B cell (primary cell): ENCODE data around the gene ORMDL3.

Experiments used
- EZH2 ChIP-seq: IDR thresholded peaks from 2 replicates; pipeline ENCODE4 v1.6.1; 2012; ENCODE audit warnings: borderline replicate concordance, low read depth, mild to moderate bottlenecking, moderate library complexity, low read length; ENCODE audit not compliant: insufficient read depth, poor library complexity, severe bottlenecking
- TF ChIP-seq, protein P1 (sequence below): fragments of 200-600 bp; IDR thresholded peaks from one replicate; pipeline ENCODE4 v1.8.0; 2022; ENCODE audit warnings: antibody characterized with exemption, mild to moderate bottlenecking

DNA sequence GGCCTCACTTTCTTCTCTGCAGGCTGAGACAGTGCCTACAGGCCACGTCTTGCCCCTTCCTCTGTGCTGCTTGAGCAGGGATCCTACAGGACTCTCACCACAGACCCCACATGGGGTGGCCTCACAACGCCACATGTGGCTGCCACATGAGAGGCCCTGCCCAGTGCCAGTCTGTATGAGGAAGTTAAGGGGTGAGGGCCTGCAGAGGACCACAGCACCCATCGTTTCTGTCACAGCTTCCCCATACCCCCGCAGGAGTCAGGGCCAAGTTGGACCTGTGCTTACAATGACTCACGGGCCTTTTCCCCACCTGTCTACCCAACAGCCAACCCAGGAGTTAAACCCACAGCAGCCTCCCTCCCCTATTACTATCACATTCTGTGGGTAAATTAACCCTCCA lies 6.1 kb downstream of the ORMDL3 start:
- TF ChIP-seq EZH2, result no peak
- TF ChIP-seq, protein P1, sequence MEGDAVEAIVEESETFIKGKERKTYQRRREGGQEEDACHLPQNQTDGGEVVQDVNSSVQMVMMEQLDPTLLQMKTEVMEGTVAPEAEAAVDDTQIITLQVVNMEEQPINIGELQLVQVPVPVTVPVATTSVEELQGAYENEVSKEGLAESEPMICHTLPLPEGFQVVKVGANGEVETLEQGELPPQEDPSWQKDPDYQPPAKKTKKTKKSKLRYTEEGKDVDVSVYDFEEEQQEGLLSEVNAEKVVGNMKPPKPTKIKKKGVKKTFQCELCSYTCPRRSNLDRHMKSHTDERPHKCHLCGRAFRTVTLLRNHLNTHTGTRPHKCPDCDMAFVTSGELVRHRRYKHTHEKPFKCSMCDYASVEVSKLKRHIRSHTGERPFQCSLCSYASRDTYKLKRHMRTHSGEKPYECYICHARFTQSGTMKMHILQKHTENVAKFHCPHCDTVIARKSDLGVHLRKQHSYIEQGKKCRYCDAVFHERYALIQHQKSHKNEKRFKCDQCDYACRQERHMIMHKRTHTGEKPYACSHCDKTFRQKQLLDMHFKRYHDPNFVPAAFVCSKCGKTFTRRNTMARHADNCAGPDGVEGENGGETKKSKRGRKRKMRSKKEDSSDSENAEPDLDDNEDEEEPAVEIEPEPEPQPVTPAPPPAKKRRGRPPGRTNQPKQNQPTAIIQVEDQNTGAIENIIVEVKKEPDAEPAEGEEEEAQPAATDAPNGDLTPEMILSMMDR, result no peak
